NOMO-1 treated with dmso at 0.1 percent for 144 hours (cell line): Measurements from ENCODE around the gene NFYC.

Experiments
- DNase-seq: peaks from one replicate; lab custom pipeline; 2025; ENCODE audit not compliant: unreplicated experiment; lab: John Stamatoyannopoulos, UW

Gene NFYC

GRCh38 chr1:40734882-40735628 lies 43.6 kb downstream of the NFYC start:
- DNase-seq, result no peak

- DNase-seq, result no peak
These were observed 44.6 kb downstream of the NFYC start for GRCh38 chr1:40736085-40736531.

- DNase-seq, result no peak
These were observed 47.3 kb downstream of the NFYC start for GRCh38 chr1:40738831-40739230.

GRCh38 chr1:40739455-40740008 lies 48.0 kb downstream of the NFYC start:
- no peak for DNase-seq

GRCh38 chr1:40740039-40740996 lies 48.8 kb downstream of the NFYC start:
- DNase-seq, result no peak

GRCh38 chr1:40740997-40741736 lies 49.7 kb downstream of the NFYC start:
- DNase-seq, result no peak

GRCh38 chr1:40742363-40743061 lies 51.0 kb downstream of the NFYC start:
- DNase-seq, result no peak

GRCh38 chr1:40743452-40743851 lies 51.9 kb downstream of the NFYC start:
- DNase-seq, result no peak

- DNase-seq, result no peak
These were observed 52.4 kb downstream of the NFYC start for GRCh38 chr1:40743860-40744259.

- no peak for DNase-seq
These were observed 53.7 kb downstream of the NFYC start for GRCh38 chr1:40745176-40745575.

- DNase-seq, result no peak
These were observed 55.0 kb downstream of the NFYC start for GRCh38 chr1:40746344-40747090.

GRCh38 chr1:40748841-40749718 lies 57.6 kb downstream of the NFYC start:
- DNase-seq, result no peak

- no peak for DNase-seq
These were observed 58.3 kb downstream of the NFYC start for GRCh38 chr1:40749817-40750216.

- no peak for DNase-seq
These were observed 59.0 kb downstream of the NFYC start for GRCh38 chr1:40750451-40750908.

- no peak for DNase-seq
These were observed 60.3 kb downstream of the NFYC start for GRCh38 chr1:40751802-40752201.

GRCh38 chr1:40753142-40753882 lies 61.8 kb downstream of the NFYC start:
- DNase-seq, result no peak

GRCh38 chr1:40754201-40754600 lies 62.7 kb downstream of the NFYC start:
- DNase-seq, result no peak

- DNase-seq, result no peak
These were observed 63.6 kb downstream of the NFYC start for GRCh38 chr1:40755067-40755466.
